HepG2 (cell line): ENCODE data around the gene NELFB. TPM values are rescaled to one million over a fixed set of nuclear protein-coding genes. Genes with fewer than 3 reads are reported as not detected.

Source experiments
- ARHGAP35 ChIP-seq: sonication (generic); formaldehyde crosslinking; IDR thresholded peaks from 2 replicates; pipeline ENCODE4 v1.9.0; 2022; ENCODE audit warnings: mild to moderate bottlenecking, inconsistent platforms, moderate library complexity, missing genetic modification reagents, borderline replicate concordance
- BHLHE40 ChIP-seq: IDR thresholded peaks from 2 replicates; pipeline ENCODE4 v1.6.1; 2011; ENCODE audit warnings: low read length, improper control_type of control experiment
- CCAR2 ChIP-seq: fragments of 200-400 bp; formaldehyde crosslinking; optimal IDR thresholded peaks from 2 replicates; pipeline ENCODE3; 2018; ENCODE audit warnings: low read depth, mild to moderate bottlenecking, low read length, moderate library complexity
- SALL2 ChIP-seq: sonication (generic); formaldehyde crosslinking; IDR thresholded peaks from 2 replicates; pipeline ENCODE4 v1.8.1; 2023; ENCODE audit warnings: mild to moderate bottlenecking, missing genetic modification reagents, inconsistent platforms
- TBX3 ChIP-seq: fragments of 450-650 bp; IDR thresholded peaks from 2 replicates; pipeline ENCODE4 v1.6.1; 2017; ENCODE audit warnings: antibody characterized with exemption, mild to moderate bottlenecking, inconsistent platforms, borderline replicate concordance
- TCF7L2 ChIP-seq: IDR thresholded peaks from 2 replicates; pipeline ENCODE4 v1.6.1; 2011; ENCODE audit warnings: mild to moderate bottlenecking, low read depth, low read length, moderate library complexity
- YY1 ChIP-seq: IDR thresholded peaks from 2 replicates; pipeline ENCODE4 v1.6.1; 2011; ENCODE audit warnings: low read length, low read depth, moderate library complexity, mild to moderate bottlenecking; ENCODE audit not compliant: insufficient read depth, insufficient replicate concordance
- ZNF235 ChIP-seq: sonication (generic); formaldehyde crosslinking; IDR thresholded peaks from 2 replicates; pipeline ENCODE4 v1.8.1; 2023; ENCODE audit warnings: mild to moderate bottlenecking, missing genetic modification reagents, borderline replicate concordance
- ZNF614 ChIP-seq: IDR thresholded peaks from 2 replicates; pipeline ENCODE4 v1.6.1; 2018; ENCODE audit warnings: missing biosample characterization, missing genetic modification reagents, inconsistent platforms, borderline replicate concordance
- ZNF672 ChIP-seq: sonication (generic); formaldehyde crosslinking; IDR thresholded peaks from 2 replicates; pipeline ENCODE4 v1.8.1; 2022; ENCODE audit warnings: missing genetic modification reagents
- polyA plus RNA-seq, 8 experiments: library from polyadenylated mRNA; depleted of rRNA in 3 of 8; stranded (reverse) in 7 of 8; unstranded in 1 of 8; fragments of >200 nt; fragmentation: Illumina TruSeq in 4 of 8; extraction: Trizol in 4 of 8; gene quantifications; 2 replicates each; pipeline versions ENCODE4 v1.2.1 to v1.2.3, GENCODE V29; 2011 to 2016; ENCODE audit warnings: low read depth in 4 of 8, missing spikeins in 1 of 8, mixed read lengths in 1 of 8; ENCODE audit not compliant: insufficient read depth in 1 of 8
- total RNA-seq, 5 experiments: library from RNA; depleted of rRNA; stranded (reverse); fragments of >200 nt; fragmentation: Illumina TruSeq; extraction: Trizol; gene quantifications; 2 replicates each; pipeline ENCODE4 v1.2.3, GENCODE V29; 2016; ENCODE audit warnings: low read depth in 1 of 5
- TF ChIP-seq, protein P1 (sequence below): sonication (generic); formaldehyde crosslinking; IDR thresholded peaks from 2 replicates; pipeline ENCODE4 v1.4.0; 2020; ENCODE audit warnings: missing genetic modification reagents, low read depth, mild to moderate bottlenecking, borderline replicate concordance
- TF ChIP-seq, protein P2 (sequence below): sonication (generic); formaldehyde crosslinking; IDR thresholded peaks from 2 replicates; pipeline ENCODE4 v1.8.0; 2022; ENCODE audit warnings: mild to moderate bottlenecking, missing genetic modification reagents, moderate library complexity
- TF ChIP-seq, protein P3 (sequence below), 2 experiments: fragments of 450-650 bp in 1 of 2; sonication (generic) in 1 of 2; formaldehyde crosslinking in 1 of 2; IDR thresholded peaks; 2 replicates each; pipeline versions ENCODE4 v1.6.1 to v1.8.0; 2016 to 2022; ENCODE audit warnings: antibody characterized with exemption in 1 of 2, mild to moderate bottlenecking in 1 of 2, missing genetic modification reagents in 1 of 2
- TF ChIP-seq, protein P4 (sequence below): sonication (generic); formaldehyde crosslinking; IDR thresholded peaks from 2 replicates; pipeline ENCODE4 v1.5.0; 2020; ENCODE audit warnings: missing genetic modification reagents
- TF ChIP-seq, protein P5 (sequence below): sonication (generic); formaldehyde crosslinking; IDR thresholded peaks from 2 replicates; pipeline ENCODE4 v1.8.0; 2022; ENCODE audit warnings: mild to moderate bottlenecking, missing genetic modification reagents, moderate library complexity

Gene NELFB
- total and polyA plus RNA-seq, 2 of the 13 experiments (the other 11 are each of a cell fraction or from before 2014, with no cell fraction given): 26.5 to 45.8 TPM

DNA sequence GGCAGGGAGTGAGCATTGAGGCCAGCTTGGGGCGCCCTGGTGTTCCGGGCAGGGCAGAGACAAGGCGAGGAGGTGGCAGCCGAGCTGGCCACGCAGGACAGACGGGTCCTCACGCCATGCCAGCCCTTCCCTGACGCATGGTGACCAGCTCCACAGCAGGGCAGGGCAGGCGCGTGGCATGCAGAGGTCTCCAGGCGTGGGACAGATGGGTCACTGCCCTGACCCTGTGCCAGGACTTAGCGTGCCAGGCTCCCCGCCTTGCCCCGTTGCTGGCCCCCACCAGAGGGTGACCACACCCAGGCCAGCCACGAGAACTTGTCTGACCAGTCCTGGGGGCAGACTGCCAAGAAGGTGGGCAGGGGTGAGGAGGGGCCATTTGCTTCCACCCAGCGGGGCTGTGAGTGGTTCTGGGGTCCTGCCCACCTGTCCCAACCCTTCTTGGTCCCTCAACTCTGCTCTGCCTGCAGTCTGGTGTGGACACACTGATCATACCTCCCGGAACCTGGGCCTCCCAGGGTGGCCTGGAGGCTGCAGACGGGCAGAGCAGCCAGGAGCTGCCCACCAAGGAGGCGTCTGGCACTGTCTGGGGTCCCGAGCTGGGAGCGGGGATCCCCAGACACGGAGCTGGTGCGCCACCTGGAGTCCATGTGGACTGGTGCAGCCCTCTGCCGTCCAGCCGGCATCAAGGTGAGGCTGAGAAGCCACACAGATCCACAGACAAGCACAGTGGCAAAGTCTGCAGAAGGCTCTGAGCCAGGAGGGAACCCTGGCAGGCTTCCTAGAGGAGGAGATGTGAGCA, 27.9 kb upstream of the NELFB start, which contains the start of gene RNF224 (continued):
- TF ChIP-seq YY1 (peak; percentile 13), TBX3 (no peak), ZNF614 (CRISPR knock-in tag) (no peak), TCF7L2 (no peak), ZNF235 (CRISPR knock-in tag) (no peak), ZNF672 (no peak), SALL2 (peak; percentile 39; the same call in 1 of the 2 replicates), BHLHE40 (no peak), ARHGAP35 (CRISPR knock-in tag) (no peak), CCAR2 (no peak)
- TF ChIP-seq, protein P1, sequence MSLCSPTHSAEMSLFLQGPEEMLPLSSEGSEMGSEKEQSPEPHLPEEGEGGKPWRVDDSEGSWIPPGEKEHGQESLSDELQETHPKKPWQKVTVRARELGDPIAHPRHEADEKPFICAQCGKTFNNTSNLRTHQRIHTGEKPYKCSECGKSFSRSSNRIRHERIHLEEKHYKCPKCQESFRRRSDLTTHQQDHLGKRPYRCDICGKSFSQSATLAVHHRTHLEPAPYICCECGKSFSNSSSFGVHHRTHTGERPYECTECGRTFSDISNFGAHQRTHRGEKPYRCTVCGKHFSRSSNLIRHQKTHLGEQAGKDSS (CRISPR knock-in tag): no peak
- TF ChIP-seq, protein P2, sequence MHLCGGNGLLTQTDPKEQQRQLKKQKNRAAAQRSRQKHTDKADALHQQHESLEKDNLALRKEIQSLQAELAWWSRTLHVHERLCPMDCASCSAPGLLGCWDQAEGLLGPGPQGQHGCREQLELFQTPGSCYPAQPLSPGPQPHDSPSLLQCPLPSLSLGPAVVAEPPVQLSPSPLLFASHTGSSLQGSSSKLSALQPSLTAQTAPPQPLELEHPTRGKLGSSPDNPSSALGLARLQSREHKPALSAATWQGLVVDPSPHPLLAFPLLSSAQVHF (CRISPR knock-in tag): no peak
- TF ChIP-seq, protein P3, sequence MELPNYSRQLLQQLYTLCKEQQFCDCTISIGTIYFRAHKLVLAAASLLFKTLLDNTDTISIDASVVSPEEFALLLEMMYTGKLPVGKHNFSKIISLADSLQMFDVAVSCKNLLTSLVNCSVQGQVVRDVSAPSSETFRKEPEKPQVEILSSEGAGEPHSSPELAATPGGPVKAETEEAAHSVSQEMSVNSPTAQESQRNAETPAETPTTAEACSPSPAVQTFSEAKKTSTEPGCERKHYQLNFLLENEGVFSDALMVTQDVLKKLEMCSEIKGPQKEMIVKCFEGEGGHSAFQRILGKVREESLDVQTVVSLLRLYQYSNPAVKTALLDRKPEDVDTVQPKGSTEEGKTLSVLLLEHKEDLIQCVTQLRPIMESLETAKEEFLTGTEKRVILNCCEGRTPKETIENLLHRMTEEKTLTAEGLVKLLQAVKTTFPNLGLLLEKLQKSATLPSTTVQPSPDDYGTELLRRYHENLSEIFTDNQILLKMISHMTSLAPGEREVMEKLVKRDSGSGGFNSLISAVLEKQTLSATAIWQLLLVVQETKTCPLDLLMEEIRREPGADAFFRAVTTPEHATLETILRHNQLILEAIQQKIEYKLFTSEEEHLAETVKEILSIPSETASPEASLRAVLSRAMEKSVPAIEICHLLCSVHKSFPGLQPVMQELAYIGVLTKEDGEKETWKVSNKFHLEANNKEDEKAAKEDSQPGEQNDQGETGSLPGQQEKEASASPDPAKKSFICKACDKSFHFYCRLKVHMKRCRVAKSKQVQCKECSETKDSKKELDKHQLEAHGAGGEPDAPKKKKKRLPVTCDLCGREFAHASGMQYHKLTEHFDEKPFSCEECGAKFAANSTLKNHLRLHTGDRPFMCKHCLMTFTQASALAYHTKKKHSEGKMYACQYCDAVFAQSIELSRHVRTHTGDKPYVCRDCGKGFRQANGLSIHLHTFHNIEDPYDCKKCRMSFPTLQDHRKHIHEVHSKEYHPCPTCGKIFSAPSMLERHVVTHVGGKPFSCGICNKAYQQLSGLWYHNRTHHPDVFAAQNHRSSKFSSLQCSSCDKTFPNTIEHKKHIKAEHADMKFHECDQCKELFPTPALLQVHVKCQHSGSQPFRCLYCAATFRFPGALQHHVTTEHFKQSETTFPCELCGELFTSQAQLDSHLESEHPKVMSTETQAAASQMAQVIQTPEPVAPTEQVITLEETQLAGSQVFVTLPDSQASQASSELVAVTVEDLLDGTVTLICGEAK (IDR thresholded peaks at IDR 0.05): no peak
- TF ChIP-seq, protein P3 (CRISPR knock-in tag; IDR thresholded peaks at IDR 0.05): no peak
- TF ChIP-seq, protein P4, sequence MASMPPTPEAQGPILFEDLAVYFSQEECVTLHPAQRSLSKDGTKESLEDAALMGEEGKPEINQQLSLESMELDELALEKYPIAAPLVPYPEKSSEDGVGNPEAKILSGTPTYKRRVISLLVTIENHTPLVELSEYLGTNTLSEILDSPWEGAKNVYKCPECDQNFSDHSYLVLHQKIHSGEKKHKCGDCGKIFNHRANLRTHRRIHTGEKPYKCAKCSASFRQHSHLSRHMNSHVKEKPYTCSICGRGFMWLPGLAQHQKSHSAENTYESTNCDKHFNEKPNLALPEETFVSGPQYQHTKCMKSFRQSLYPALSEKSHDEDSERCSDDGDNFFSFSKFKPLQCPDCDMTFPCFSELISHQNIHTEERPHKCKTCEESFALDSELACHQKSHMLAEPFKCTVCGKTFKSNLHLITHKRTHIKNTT (CRISPR knock-in tag): no peak
- TF ChIP-seq, protein P5, sequence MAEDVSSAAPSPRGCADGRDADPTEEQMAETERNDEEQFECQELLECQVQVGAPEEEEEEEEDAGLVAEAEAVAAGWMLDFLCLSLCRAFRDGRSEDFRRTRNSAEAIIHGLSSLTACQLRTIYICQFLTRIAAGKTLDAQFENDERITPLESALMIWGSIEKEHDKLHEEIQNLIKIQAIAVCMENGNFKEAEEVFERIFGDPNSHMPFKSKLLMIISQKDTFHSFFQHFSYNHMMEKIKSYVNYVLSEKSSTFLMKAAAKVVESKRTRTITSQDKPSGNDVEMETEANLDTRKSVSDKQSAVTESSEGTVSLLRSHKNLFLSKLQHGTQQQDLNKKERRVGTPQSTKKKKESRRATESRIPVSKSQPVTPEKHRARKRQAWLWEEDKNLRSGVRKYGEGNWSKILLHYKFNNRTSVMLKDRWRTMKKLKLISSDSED (CRISPR knock-in tag): no peak
